PC-9 (cell line): ENCODE data around the gene CFH.
"Not testable (repeated sequence)": the region's sequence is repeated elsewhere in the genome, so short reads cannot be mapped to it uniquely, and the experiment has no call there.

ENCODE experiments used
- CTCF ChIP-seq: fragments of 200-600 bp; sonication (generic); conservative IDR thresholded peaks from 2 replicates; pipeline ENCODE4 v1.6.1; 2017; ENCODE audit warnings: mixed run types, antibody characterized with exemption, mild to moderate bottlenecking, moderate library complexity
- EZH2 ChIP-seq: fragments of 200-600 bp; sonication (generic); IDR thresholded peaks from 2 replicates; pipeline ENCODE4 v1.8.0; 2017; ENCODE audit warnings: antibody characterized with exemption, low read depth

DNA sequence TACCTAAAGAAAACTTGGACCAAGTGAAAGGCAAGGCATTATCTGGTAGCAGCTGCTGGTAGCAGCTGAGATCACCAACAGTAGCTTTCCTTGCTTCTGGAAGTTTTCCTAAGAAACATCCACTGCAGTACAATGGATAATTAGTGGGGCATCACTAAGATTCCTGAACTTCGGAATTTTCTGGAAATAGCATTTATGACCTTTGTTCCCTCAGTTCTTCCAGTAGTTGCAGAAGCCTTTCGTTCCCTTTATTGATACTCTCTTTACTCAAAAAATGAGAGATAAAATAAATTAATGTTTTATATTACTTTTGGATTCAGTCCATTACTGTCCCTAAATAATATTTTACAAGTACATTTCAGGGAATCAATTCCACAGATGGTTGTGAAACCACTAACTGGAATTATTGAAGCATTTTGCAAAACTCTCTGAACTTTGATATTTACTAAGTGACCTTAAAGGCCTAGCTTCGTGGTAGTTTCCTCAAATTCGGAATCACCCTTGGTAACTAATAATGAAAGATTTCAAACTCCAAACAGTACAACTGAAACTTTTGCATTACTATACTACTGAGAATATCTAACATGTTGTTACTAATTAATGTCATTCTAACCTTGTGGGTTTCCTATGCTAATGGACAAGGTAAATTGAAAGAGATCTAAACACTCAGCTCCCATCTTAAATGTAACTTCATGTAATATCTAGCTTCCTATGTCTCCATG, 113.3 kb downstream of the CFH start:
- TF ChIP-seq CTCF, EZH2: not testable (repeated sequence)
